GM12878 (cell line): ENCODE results near the gene UNC119. TPM values are rescaled to one million over a fixed set of nuclear protein-coding genes. Genes with fewer than 3 reads are reported as not detected.
A peak's percentile ranks its signal among the peaks of the same experiment; 100 is the strongest.

Experiments used
- ATAC-seq: fragments of 200-7000 bp; cut with Tn5 transposase; 3 replicates; pipeline ENCODE4 v1.9.1; 2020; ENCODE audit warnings: mild to moderate bottlenecking, moderate library complexity
- BruUV-seq: library from RNA; stranded (reverse); fragments of 400-500 nt; replicated peaks from 2 replicates; lab custom pipeline; 2021; lab: Mats Ljungman, UMichigan
- CTCF ChIA-PET: fragments of 300-600 bp; sonication (Branson Sonifier 250); formaldehyde crosslinking; extraction: SDS; loops from one replicate; lab custom pipeline; 2021; ENCODE audit warnings: inconsistent platforms; lab: Yijun Ruan, JAX
- POLR2A ChIA-PET: fragments of 350-600 bp; formaldehyde crosslinking; extraction: SDS; loops from one replicate; lab custom pipeline; 2021; ENCODE audit warnings: inconsistent platforms; lab: Charles Lee
- RAD21 ChIA-PET: fragments of 300-600 bp; sonication (Branson Sonifier 250); formaldehyde crosslinking; loops from one replicate; lab custom pipeline; 2023; ENCODE audit warnings: antibody characterized with exemption; ENCODE audit not compliant: unreplicated experiment; lab: Charles Lee
- SMC1A ChIA-PET: fragments of 300-600 bp; sonication (Branson Sonifier 250); formaldehyde crosslinking; loops from one replicate; lab custom pipeline; 2023; ENCODE audit not compliant: unreplicated experiment, uncharacterized antibody; lab: Charles Lee
- DNase-seq: peaks from one replicate; pipeline ENCODE4 v3.0.0-alpha.2; 2011; ENCODE audit warnings: low read depth, low spot score
- FAIRE-seq: peaks from 3 replicates; lab custom pipeline; 2011; peaks lifted over from hg19 to GRCh38; lab: Jason Lieb, UNC
- H2AFZ ChIP-seq: 2 replicates; pipeline ENCODE4 v1.6.0; 2011; ENCODE audit warnings: low read depth, low read length, control low read depth; ENCODE audit not compliant: control insufficient read depth
- H3K27ac ChIP-seq: 2 replicates; pipeline ENCODE4 v1.5.1; 2011; ENCODE audit warnings: control low read depth; ENCODE audit not compliant: control insufficient read depth, insufficient read depth
- H3K27me3 ChIP-seq, 2 experiments: replicated peaks in 1 of 2; 2 replicates each; pipeline versions ENCODE4 v1.6.0 to v1.6.1; 2011; ENCODE audit warnings: low read length in 1 of 2; ENCODE audit not compliant: control insufficient read depth in 2 of 2, insufficient read depth in 2 of 2
- H3K36me3 ChIP-seq, 2 experiments: 2 replicates each; pipeline ENCODE4 v1.5.1; 2011; ENCODE audit warnings: low read length in 1 of 2; ENCODE audit not compliant: control insufficient read depth in 2 of 2, insufficient read depth in 2 of 2
- H3K4me1 ChIP-seq: 2 replicates; pipeline ENCODE4 v1.6.1; 2011; ENCODE audit warnings: mild to moderate bottlenecking, low read length, moderate library complexity, mixed read lengths; ENCODE audit not compliant: control insufficient read depth, insufficient read depth
- H3K4me2 ChIP-seq: 2 replicates; pipeline ENCODE4 v1.6.0; 2011; ENCODE audit warnings: control low read depth; ENCODE audit not compliant: control insufficient read depth, insufficient read depth
- H3K4me3 ChIP-seq: fragments of 200-600 bp; sonication (generic); 2 replicates; pipeline ENCODE4 v1.5.1; 2016
- H3K79me2 ChIP-seq: 2 replicates; pipeline ENCODE4 v1.6.0; 2011; ENCODE audit warnings: low read length; ENCODE audit not compliant: control insufficient read depth, insufficient read depth
- H3K9ac ChIP-seq: 2 replicates; pipeline ENCODE4 v1.8.0; 2011; ENCODE audit warnings: low read length, control low read depth, mixed read lengths; ENCODE audit not compliant: control insufficient read depth, insufficient read depth
- H3K9me3 ChIP-seq: replicated peaks from 3 replicates; pipeline ENCODE4 v1.5.1; 2011; ENCODE audit warnings: mild to moderate bottlenecking, low read length; ENCODE audit not compliant: control insufficient read depth, insufficient read depth
- H4K20me1 ChIP-seq: 2 replicates; pipeline ENCODE4 v1.6.0; 2011; ENCODE audit not compliant: control insufficient read depth, insufficient read depth
- CTCF ChIP-seq, 3 experiments: IDR thresholded peaks in 2 of 3; conservative IDR thresholded peaks in 1 of 3; 2 replicates each; pipeline ENCODE4 v1.5.1; 2011; ENCODE audit warnings: low read depth in 3 of 3, low read length in 3 of 3, mild to moderate bottlenecking in 3 of 3, control low read depth in 2 of 3, moderate library complexity in 2 of 3, inconsistent platforms in 1 of 3, mixed read lengths in 1 of 3; ENCODE audit not compliant: control insufficient read depth in 2 of 3, insufficient read depth in 1 of 3; ENCODE audit errors: extremely low read depth in 1 of 3
- ETV6 ChIP-seq, 2 experiments: fragments of 450-650 bp in 1 of 2; IDR thresholded peaks in 1 of 2; conservative IDR thresholded peaks in 1 of 2; 2 replicates each; pipeline ENCODE4 v1.6.1; 2014; ENCODE audit warnings: antibody characterized with exemption in 1 of 2, borderline replicate concordance in 1 of 2, low read depth in 1 of 2, mild to moderate bottlenecking in 1 of 2, moderate library complexity in 1 of 2
- IKZF1 ChIP-seq: fragments of 450-650 bp; conservative IDR thresholded peaks from 2 replicates; pipeline ENCODE4 v1.6.1; 2017; ENCODE audit warnings: antibody characterized with exemption, mild to moderate bottlenecking
- IKZF2 ChIP-seq, 2 experiments: fragments of 450-650 bp; IDR thresholded peaks; 2 replicates each; pipeline ENCODE4 v1.6.1; 2017; ENCODE audit warnings: mild to moderate bottlenecking in 2 of 2, moderate library complexity in 2 of 2
- NR2F1 ChIP-seq: fragments of 450-650 bp; conservative IDR thresholded peaks from 2 replicates; pipeline ENCODE4 v1.6.1; 2017; ENCODE audit warnings: mild to moderate bottlenecking
- RAD21 ChIP-seq: IDR thresholded peaks from 2 replicates; pipeline ENCODE4 v1.6.1; 2011; ENCODE audit warnings: mild to moderate bottlenecking, low read depth, low read length, moderate library complexity; ENCODE audit not compliant: insufficient read depth
- SPI1 ChIP-seq: IDR thresholded peaks from 2 replicates; pipeline ENCODE4 v1.6.1; 2011; ENCODE audit warnings: low read depth, mild to moderate bottlenecking, low read length, moderate library complexity, borderline replicate concordance; ENCODE audit not compliant: insufficient read depth
- ZNF24 ChIP-seq: fragments of 450-650 bp; IDR thresholded peaks from 2 replicates; pipeline ENCODE4 v1.6.1; 2017; ENCODE audit warnings: antibody characterized with exemption, mild to moderate bottlenecking
- ZNF622 ChIP-seq: fragments of 450-650 bp; IDR thresholded peaks from 2 replicates; pipeline ENCODE4 v1.6.1; 2017; ENCODE audit warnings: mild to moderate bottlenecking, inconsistent platforms
- ZNF687 ChIP-seq: fragments of 450-650 bp; IDR thresholded peaks from 2 replicates; pipeline ENCODE4 v1.6.1; 2017; ENCODE audit warnings: mild to moderate bottlenecking, moderate library complexity
- WGBS: methylation state at CpG from one replicate; pipeline ENCODE4 v1.1.6; 2016; ENCODE audit warnings: low lambda C conversion rate; ENCODE audit not compliant: insufficient replicate concordance, insufficient coverage; ENCODE audit errors: missing lambda C conversion rate; 5-methylcytosine and 5-hydroxymethylcytosine counted together
- in situ Hi-C: fragments of 300-500 bp; cut with MboI; formaldehyde crosslinking; loops from 9 replicates; pipeline ENCODE4 v1.14.3; 2018; ENCODE audit warnings: mixed read lengths
- intact Hi-C: fragments of 100-400 bp; cut with micrococcal nuclease; formaldehyde crosslinking; loops from one replicate; pipeline ENCODE4 v1.14.2; 2022; ENCODE audit not compliant: unreplicated experiment
- polyA plus RNA-seq, 11 experiments: library from polyadenylated mRNA; depleted of rRNA in 4 of 11; unstranded in 6 of 11; stranded (reverse) in 5 of 11; fragments of >200 nt; fragmentation: Nextera tagmentation in 4 of 11; fragmentation: Illumina TruSeq in 1 of 11; extraction: Ambion mirVana in 4 of 11; extraction: Trizol in 1 of 11; gene quantifications; 1 replicate in 1 of 11; 2 replicates in 10 of 11; pipeline versions ENCODE4 v1.2.1 to v1.2.3, GENCODE V29; 2011 to 2016; ENCODE audit warnings: inconsistent platforms in 2 of 11, missing spikeins in 2 of 11, low read depth in 1 of 11
- total RNA-seq, 4 experiments: library from RNA; depleted of rRNA in 3 of 4; stranded (reverse); fragments of >200 nt in 3 of 4; fragmentation: Illumina TruSeq in 1 of 4; extraction: Trizol in 1 of 4; gene quantifications; 2 replicates each; pipeline versions ENCODE4 v1.2.1 to v1.2.3, GENCODE V29; 2013 to 2021
- TF ChIP-seq, protein P1 (sequence below): fragments of 150-350 bp; IDR thresholded peaks from 2 replicates; pipeline ENCODE4 v1.6.1; 2014; ENCODE audit warnings: mild to moderate bottlenecking, low read depth, low read length
- TF ChIP-seq, protein P2 (sequence below): IDR thresholded peaks from 2 replicates; pipeline ENCODE4 v1.6.1; 2012; ENCODE audit warnings: low read depth, low read length, improper control_type of control experiment

Gene UNC119
- total and polyA plus RNA-seq, 10 of the 15 experiments (the other 5 are each of a cell fraction or from before 2014, with no cell fraction given): 2.7 to 436 (median 57.8) TPM

DNA sequence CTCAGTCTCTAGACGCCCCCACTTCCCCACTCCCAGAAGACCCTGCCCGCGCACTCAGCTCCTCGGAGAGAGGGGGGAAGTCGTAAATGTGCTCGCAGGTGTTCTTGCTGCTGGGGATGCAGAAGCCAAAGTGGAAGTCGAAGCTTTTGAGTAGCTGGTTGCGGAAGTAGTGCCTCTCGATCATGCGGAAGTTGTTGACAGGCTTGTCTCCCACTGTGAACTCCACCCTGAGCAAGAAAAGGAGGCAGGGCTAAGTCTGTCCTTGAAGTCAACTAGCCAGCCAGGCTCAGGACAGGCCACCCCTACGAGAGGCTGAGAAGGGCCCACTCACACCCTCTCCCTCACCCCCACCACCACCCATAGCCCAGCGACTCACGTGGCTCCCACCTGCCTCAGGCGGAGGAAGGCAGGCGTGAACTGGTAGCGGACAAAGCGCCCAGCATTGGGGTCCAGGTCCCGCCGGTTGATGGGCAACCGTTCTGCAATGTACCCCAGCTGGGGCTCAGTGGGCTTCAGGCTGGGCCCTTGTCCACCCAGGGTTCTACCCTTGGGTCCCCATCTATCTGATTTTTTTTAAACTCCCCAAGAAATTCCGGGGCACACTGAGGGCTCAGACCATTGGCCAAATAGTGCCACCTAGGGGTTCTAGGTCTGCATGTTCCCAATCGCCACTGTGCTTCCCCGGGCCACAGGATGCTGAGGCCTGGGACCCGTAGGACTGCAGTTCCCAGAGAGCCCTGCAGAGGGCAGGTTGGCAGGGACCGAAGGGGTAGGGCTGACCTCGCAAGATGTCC is 4.6 kb downstream of the UNC119 start:
- BruUV-seq: no TSS peak
- 40% methylated on average over 26 of the region's 26 CpGs for WGBS
- Histone ChIP-seq H3K4me2 (peak overlapping the region; percentile 97), H3K36me3 (peaks cover 2 to 3% of the 10 kb centered on the region in 2 experiments; a peak in 1 of 4 replicates), H2AFZ (peak overlapping the region; percentile 76), H3K4me1 (peaks cover 38% of the 10 kb centered on the region), H3K27me3 (no peaks in the 10 kb centered on the region), H3K9ac (peak overlapping the region; percentile 57), H3K27ac (peak overlapping the region; percentile 73), H4K20me1 (no peaks in the 10 kb centered on the region), H3K79me2 (peaks cover 50% of the 10 kb centered on the region), H3K9me3 (no peaks in the 10 kb centered on the region), H3K4me3 (peak overlapping the region; percentile 98; the same call in 1 of the 2 replicates)
- DNase-seq (peak; percentile 73), FAIRE-seq (peak; percentile 93), ATAC-seq (peak; percentile 63)
- ChIA-PET POLR2A (interaction anchor here (0.8 to 9.1 kb wide), 10 partner anchors 9 to 172 kb away, joined by 3 to 148 read pairs (median 4); partner anchors contain the start of genes ALDOC, PIGS and RPL23A), RAD21 (interaction anchor here (0.8 to 8.3 kb wide), 13 partner anchors 12 to 172 kb away, joined by 3 to 102 read pairs (median 5); partner anchors contain the start of genes ALDOC, PIGS and RPL23A), CTCF (interaction anchor here (0.6 to 13.9 kb wide), 24 partner anchors 9 to 348 kb away, joined by 3 to 316 read pairs (median 4); partner anchors contain the start of genes ALDOC, IFT20, PIGS and RSKR), SMC1A (interaction anchor here (1.0 to 6.1 kb wide), 9 partner anchors 22 to 65 kb away, joined by 3 to 89 read pairs (median 5); partner anchors contain the start of gene PIGS)
- intact Hi-C loops (loop anchor here (1.0 to 10.0 kb wide), 4 partner anchors 51 to 173 kb away; partner anchors contain the start of genes SARM1, SPAG5 and VTN), in situ Hi-C loops (loop anchor here (5.0 to 10.0 kb wide), 2 partner anchors 51 to 173 kb away; partner anchors contain the start of genes SARM1 and VTN)
- TF ChIP-seq, protein P1, sequence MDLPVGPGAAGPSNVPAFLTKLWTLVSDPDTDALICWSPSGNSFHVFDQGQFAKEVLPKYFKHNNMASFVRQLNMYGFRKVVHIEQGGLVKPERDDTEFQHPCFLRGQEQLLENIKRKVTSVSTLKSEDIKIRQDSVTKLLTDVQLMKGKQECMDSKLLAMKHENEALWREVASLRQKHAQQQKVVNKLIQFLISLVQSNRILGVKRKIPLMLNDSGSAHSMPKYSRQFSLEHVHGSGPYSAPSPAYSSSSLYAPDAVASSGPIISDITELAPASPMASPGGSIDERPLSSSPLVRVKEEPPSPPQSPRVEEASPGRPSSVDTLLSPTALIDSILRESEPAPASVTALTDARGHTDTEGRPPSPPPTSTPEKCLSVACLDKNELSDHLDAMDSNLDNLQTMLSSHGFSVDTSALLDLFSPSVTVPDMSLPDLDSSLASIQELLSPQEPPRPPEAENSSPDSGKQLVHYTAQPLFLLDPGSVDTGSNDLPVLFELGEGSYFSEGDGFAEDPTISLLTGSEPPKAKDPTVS: no peak
- TF ChIP-seq CTCF (IDR thresholded peaks at IDR 0.05 in 2 of 3, conservative IDR thresholded peaks at IDR 0.05 in 1 of 3; ENCODE audit: control insufficient read depth in 2 of 3, extremely low read depth in 1 of 3, insufficient read depth in 1 of 3, low read depth in 3 of 3, low read length in 3 of 3): peak; percentile 94 to 99 (median 99); a peak in 5 of 6 replicates
- peak in 1 of 2 experiments; percentile 36; a peak in 2 of 4 replicates for TF ChIP-seq IKZF2 (IDR thresholded peaks at IDR 0.05)
- 0 out of 4 replicates have a peak, but pooled peaks of 1 of the 2 experiments have one; percentile 39 for TF ChIP-seq ETV6 (conservative IDR thresholded peaks at IDR 0.05 in 1 of 2, IDR thresholded peaks at IDR 0.05 in 1 of 2; ENCODE audit: borderline replicate concordance in 1 of 2, low read depth in 1 of 2)
- 0 out of 2 replicates have a peak, but pooled peaks have one; percentile 25 for TF ChIP-seq NR2F1
- peak; percentile 55 for TF ChIP-seq RAD21
- TF ChIP-seq SPI1: 0 out of 2 replicates have a peak, but pooled peaks have one; percentile 6
- no peak for TF ChIP-seq ZNF24
- TF ChIP-seq ZNF622: no peak
- TF ChIP-seq IKZF1: 0 out of 2 replicates have a peak, but pooled peaks have one; percentile 54
- TF ChIP-seq ZNF687: peak; percentile 67; the same call in 1 of the 2 replicates
- TF ChIP-seq, protein P2, sequence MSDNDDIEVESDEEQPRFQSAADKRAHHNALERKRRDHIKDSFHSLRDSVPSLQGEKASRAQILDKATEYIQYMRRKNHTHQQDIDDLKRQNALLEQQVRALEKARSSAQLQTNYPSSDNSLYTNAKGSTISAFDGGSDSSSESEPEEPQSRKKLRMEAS: peak; percentile 10; the same call in 1 of the 2 replicates
